GM21381 (cell line): Measurements from ENCODE around the gene BMPR1A.
"Not testable (repeated sequence)": the region's sequence is repeated elsewhere in the genome, so short reads cannot be mapped to it uniquely, and the experiment has no call there.

ENCODE experiments used
- ATAC-seq: cut with Tn5 transposase; IDR thresholded peaks from one replicate; pipeline ENCODE4 v1.9.1; 2021; ENCODE audit warnings: mild to moderate bottlenecking, moderate library complexity; ENCODE audit not compliant: unreplicated experiment

Gene BMPR1A

DNA sequence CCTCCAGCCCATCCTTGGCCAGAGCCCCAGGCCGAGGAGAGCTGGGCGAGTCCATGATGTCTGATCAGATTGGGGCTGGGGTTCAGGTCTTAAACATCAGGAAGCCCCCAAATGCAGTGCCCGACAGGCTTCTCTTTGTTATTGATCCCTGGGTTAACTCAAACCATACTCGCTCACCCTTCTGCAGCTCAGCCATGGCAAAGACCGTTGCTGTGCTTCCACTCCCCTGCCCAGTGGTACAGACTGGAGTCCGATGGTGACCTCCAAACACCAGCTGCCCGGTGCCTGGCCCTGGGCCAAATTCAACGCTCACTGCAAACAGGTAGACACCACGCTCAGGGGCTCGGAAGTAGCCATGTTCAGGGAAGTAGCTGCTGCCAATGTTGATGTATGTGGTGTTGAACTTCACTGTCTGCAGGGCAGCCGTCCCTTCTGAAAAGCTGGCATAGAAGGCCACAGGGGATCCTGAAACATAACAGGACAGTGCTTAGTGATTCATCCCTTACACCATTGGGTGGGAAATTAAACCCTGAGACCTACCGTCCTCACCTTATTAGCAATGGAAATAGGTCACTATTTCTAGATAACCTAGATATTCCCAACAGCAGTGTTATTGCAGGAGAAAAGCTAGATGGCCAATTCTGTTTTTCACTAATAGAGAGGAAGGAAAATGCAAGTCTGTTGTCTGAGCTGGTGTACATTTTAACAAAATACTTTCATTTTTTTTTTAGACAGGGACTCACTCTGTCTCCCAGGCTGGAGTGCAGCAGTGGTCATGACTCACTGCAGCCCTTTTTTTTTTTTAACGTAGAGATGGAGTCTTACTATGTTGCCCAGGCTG, 180.5 kb downstream of the BMPR1A start:
- no peak for ATAC-seq

DNA sequence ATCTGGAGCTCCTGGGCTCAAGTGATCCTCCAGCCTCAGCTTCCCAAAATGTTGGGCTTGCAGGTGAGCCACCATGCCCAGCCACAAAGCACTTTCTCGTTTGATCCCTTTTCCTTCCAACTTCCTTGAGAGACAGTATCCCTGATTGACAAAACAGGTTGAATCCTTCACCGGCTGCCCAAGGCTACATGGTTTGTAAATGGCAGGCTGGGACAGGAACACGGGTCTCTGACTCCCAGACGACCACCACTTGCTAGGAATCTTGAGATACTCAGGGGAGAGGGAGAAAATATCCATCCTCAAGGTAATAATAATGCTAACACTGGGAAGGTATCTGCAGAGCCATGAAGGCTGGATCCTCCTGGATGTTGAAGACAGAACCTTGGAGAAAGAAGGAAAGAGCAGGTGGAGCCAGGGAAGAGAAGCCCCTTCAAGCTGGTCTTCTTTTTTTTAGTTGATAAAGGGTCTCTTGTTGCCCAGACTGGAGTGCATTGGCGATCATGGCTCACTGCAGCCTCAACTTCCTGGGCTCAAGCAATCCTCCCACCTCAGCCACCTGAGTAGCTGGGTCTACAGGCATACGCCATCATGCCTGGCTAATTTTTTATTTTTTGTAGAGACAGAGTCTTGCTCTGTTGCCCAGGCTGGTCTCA, 181.2 kb downstream of the BMPR1A start:
- ATAC-seq, result no peak

DNA sequence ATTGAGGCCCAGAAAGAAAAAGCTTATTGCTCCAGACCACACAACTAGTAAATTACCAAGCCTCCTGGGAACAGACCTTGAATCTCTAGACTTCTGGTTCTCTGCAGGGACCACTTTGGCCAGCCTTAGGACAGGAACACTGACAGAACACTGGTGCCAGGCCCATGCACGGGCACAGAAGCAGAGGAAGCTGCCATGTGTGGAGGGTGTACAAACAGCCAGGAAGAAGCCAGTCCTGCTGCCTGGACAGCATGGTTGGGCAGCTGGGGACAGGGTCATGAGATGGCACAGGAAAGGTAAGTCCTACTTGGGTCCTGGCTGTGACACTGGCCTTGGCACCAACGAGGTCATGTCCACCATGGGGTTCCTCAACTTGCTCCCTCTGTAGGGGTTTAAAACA, 181.8 kb downstream of the BMPR1A start:
- ATAC-seq, result no peak

DNA sequence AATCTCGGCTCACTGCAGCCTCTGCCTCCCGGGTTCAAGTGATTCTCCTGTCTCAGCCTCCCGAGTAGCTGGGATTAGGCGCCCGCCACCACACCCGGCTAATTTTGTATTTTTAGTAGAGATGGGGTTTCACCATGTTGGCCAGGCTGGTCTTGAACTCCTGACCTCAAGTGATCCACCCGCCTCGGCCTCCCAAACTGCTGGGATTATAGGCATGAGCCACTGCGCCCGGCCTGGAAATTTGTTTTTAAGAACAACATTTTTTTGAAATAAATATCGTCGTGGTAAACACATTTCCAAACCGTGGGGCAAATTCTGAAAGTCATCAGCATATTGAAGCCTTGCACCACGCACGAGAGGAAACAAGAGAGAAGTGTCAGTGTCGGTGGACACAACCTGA, 183.7 kb downstream of the BMPR1A start:
- not testable (repeated sequence) for ATAC-seq

DNA sequence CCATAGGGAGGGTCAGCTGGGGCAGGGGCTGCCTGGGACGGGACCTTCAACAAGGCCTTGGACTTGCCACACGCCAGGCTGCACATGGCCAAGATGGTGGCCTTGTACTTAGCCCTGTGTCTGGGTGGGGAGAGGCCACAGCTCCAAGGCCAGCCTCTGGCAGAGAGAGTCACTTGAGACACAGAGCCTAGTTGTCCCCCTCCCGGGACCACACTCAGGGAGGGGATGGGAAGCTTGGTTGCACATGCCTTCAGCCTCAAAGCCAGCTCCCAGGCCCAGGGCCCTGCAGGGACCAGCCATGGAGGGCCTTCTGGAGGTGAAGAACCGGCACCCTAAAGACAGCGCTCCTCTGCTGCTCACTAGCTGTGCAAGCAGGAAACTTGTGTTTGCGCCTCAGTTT, 184.3 kb downstream of the BMPR1A start:
- ATAC-seq, result no peak

DNA sequence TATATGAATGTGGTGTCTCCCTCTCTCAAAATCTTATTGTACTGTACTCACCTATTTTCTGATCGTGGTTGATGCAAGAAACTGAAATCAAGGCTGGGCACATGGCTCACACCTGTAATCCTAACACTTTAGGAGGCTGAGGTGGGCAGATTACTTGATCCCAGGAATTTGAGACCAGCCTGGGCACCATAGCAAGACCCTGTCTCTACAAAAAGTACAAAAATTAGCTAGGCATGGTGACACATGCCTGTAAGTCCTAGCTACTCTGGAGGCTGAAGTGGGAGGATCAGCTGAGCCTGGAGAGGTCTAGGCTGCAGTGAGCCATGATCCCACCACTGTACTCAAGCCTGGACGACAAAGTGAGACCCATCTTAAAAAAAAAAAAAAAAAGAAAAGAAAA, 185.0 kb downstream of the BMPR1A start:
- ATAC-seq, result no peak

DNA sequence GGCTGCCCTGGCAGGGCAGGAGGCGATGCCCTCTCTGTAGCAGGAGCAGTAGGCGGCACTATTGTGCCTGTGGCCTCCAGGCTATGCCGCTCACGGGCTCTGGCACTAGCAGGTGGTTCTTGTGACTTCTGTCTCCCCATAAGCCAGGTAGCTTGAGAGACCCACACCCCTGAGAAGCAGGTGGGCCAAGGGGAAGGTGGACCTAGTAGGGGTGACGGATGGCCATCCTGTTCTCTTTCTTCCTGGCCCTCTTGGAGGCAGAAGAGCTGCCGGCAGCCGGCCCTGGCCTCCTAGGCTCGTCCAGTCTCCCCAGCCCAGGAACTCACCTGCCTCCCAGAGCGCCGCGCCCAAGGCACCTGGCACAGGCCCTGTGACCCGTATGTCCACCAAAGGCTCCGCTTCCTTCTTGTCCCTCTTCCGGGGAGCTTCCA, 185.6 kb downstream of the BMPR1A start:
- ATAC-seq, result no peak

DNA sequence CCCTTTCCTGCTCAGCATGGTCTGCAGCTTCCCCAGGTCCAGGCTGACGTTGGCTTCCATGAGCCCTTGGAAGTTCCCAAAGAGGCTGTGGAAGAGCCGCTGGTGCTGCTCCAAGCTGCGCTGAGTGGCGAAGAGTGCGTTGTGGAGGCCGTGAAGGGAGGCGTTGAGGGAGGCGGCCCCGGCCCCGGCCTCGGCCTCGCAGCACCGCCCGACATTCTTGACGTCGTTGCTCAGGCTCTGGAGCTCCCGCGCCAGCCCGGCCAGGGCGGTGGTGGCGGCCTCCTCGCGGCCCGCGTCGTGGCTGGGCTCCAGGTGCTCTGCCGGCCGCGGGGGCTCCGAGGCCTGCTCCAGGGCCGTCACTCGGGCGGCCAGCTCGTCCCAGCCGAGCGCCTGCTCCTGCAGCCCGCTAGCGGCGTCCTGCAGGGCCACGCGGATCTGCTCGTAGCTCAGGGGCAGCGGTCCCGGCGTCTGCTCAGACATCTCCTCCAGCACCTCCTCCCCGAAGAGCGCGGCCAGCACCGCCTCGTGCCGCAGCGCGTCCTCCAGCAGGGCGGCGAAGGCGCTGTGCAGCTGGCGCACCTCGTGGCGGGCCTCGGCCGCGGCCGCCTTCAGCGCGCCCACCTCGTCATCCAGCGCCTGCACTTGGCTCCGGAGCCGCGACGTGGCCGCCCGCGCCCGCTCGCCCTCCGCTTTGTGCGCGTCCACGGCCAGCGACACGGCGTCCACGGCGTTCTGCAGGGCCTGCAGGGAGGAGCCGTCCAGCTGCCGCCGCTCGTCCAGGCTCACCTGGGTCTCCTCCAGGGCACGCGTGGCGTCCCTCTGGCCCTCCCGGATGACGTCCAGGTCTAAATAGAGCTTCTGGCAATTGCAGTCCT, 186.3 kb downstream of the BMPR1A start:
- no peak for ATAC-seq

DNA sequence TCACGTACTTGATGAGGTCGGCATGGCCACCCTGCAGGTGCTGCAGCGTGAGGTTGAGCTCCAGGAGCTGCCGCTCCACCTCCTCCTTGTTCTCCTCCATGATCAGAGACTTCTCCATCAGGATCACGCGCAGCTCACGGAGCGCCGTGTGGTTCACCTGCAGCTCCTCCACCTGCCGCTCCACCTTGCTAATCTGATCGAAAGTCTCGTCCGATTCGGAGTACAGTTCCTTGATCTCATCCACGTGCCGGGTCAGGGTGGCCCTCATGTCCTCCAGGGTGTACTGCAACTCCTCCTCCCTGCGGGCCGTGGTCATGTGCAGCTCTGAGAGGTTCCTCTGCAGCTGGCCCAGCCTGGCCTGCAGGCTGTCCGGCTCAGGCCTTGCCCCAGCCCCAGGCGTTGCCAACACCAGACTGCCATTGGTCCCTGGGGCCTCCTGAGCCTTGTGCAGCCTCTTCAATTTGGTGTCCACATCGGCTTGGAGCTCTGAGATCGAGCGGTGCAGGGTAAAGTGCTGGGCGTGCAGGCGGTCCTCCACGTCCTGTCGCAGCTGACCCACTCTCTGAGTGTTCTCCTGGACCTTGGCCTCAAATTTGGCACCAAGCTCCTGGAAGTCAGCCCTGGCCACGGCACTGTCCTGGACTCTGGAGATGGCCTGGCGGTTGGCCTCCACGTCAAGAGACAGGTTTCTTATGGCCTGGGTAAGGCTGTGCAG, 187.1 kb downstream of the BMPR1A start:
- ATAC-seq, result no peak

DNA sequence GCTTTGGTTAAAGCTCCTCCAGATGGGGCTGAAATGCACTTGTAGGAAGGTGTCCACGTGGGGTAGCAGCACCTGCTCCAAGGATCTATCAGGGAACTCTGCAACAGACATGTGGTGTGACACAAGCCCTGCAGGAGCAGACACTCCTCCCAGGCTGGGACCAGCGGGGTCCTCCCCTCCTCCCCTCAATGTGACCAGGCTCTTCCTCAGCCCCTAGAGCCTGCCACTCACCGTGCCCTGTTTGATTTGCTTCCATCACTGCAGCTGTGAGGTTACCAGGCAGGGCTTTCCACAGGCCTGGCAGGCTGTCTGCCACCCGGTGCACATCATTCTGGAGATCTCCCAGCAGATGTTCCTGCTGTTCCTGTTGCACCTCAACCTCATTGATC, 187.6 kb downstream of the BMPR1A start:
- no peak for ATAC-seq

DNA sequence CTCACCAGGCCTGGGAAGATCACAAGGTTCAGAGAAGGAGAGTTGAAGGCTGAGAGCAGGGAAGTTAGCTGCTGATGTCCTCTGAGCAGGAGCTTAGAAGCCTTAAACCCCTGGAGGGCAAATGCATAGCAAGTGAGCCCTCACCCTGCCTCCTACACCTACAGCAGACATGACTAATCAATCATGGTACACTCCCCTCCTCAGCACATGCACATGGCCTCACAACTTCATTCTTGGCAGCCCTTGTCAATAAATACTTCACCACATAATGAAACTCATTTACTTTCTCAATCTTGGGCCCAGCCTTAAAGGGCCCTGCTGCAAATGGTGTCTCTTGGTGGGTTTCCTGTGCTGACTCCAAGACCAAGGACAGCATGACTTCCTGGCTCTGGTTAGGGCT, 188.1 kb downstream of the BMPR1A start:
- ATAC-seq, result no peak

DNA sequence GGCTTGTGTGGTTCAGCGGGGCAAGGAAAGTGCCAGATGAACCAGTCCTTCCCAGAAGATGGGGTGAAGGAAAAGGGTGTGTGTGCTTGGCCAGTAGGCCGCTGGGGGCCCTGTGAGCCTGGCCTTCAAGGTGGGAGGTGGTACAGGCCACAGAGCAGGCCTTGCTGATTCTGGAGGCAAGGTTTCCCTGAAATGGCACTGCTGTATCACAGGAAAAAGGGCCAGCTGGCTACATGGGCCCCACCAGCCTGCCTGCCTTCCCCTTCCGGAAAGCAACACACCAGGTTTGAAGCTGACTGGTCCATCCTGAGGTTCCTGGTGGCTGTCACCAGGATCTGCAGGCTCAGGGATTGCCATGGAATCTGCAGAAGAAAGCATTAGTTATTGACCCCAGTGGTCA, 188.5 kb downstream of the BMPR1A start:
- ATAC-seq, result no peak

DNA sequence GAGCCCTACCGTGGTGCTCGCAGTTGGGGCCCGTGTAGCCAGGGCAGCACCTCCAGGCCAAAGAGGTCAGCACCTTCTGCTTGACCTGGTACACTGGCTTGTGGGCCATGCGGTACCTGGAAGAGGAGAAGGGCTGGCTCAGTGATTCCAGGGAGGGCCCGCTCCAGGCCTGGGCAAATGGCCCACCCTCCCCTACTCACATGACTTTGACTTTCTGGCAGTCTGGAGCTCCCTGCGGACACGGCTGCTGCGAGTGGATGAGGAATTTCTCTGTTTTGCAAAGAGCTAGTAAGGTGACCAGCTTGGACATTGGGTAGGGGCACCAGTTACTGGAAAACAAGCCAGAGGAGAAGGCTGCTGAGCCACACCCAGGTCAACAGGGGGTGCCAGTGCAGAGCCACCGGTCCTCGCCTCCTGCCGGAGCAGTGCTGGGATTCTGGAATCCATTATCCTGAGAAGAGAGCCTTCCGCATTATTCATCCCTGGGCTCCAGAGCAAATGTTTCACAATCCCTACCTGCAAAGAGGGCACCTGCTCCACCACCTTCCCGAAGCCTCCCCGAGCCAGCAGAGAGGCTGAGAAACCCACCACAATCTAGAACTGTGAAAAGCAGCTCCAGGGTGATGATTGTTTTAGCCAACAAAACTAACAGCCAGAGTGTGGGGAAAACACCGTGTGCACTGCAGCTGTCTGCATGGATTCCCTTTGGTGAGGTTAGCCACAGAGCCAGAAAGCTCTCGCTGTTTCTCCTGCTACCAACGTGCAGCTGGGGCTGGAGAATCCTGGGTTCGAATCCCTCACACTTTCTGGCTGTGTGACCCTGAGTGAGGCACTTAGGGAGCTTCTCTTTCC, 189.2 kb downstream of the BMPR1A start:
- ATAC-seq, result no peak

DNA sequence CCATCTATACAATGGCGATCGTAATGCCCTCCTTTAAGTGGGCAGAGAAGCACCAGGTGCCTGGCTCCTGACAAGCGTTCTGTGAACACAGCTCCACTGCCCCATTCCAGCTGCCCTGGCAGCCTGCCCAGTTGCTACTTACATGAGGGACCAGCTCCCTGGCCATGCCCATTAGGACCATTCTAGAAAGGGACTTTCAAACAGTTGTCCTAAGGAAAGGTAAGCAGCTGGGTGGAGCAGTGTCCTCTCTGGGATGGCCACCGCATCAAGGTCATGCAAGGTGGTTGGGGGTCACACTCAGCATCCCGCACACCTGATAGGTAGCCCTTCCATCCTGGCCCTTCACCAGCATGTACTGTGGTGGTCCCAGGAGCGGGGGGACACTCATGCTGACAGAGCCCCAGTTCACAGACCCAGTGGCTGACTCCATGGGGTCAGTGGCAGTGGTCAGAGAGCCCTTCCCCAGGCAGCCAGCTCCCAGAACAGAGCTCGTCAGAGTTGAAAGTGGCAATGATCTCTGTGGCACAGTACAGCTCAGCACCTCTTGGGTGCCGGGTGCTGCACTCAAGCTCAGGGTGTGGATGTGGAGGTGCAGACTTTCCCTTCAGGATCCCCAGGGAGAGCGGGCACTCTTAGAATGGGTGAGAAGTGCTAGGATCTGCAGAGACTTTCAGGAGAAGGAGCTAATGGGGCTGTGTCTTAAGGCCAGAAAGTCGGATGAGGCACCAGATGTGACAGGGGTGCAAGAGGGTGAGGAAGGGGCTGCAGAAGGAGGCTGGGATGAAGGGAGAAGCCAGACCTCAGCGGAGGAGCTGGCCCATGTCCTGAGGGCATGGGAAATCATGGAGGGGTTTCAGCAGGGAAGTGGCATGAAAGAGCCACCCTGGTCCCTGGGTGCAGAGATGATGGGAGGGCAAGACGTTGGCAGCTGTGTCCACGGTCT, 190.1 kb downstream of the BMPR1A start:
- no peak for ATAC-seq

DNA sequence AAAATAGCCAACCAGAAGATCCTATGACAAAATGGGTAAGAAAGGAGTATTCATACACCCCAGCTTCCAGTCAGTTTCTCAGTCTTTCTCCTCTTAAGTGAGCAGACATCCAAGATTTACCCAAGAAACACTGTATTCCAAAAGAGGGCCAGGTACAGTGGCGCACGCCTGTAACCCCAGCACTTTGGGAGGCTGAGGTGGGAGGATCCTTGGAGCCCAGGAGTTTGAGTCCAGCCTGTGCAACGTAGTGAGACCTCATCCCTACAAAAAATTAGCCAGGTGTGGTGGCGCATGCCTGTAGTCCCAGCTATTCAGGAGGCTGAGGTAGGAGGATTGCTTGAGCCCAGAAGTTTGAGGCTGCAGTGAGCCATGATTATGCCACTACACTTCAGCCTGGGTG, 191.4 kb downstream of the BMPR1A start:
- ATAC-seq, result not testable (repeated sequence)

DNA sequence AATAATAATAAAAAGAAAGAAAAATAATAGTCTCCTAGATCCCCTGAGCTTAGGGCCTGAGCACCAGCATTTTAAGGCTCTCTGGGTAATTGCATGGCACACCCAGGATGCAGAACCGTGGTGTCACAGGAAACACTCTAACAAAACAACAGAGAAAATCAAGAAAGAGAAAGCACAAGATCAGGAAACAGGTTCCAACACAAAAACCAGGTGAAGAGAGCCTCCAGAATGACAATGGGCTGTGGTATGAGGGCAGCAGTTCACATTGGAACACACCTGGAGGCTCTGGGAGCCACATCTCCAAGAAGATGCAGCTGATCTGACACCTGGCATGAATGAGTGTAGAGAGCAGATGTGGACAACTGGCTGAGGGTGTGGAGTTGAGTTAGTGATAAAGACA, 193.9 kb downstream of the BMPR1A start:
- no peak for ATAC-seq

DNA sequence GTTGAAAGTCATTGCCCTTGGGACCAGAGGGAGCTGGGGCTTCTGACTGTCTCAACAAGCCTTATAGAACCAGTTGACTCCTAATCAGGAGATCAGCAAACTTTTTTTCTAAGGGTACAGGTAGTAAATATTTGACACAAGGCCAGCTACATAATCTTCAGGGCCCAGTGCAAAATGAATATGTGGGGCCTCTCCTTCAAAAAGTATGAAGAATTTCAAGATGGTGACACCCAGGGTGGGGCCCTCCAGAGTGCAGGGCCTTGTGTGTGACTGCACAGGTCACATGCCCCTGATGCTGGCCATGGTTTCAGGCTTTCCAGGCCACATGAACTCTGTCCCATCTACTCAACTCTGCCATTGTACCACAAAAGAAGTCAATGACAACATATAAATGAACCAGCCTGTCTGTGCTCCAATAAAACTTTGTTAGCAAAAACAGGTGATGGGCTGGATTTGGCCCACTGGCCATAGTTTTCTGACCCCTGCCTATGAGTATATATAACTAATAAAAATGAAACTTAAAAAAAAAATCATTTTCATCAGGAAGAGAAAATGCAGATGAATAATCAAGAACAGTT, 194.9 kb downstream of the BMPR1A start:
- no peak for ATAC-seq

DNA sequence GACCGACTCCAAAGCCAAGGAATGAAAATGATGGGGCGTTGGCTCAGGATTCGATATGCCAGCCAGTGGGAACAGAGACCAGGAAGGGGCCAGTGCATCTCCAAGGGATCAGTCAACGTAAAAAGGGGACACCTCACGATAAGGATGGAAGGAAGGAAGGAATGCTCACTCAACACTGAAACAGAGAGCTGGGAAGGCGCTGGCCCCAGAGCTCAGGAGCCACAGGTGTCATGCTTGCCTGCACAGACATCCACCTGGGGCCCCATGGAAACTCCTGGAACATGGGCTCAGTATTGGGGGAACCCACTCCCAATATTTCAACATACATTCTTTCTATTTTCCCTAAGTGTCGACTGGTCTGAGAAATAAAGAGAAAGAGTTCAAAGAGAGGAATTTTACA, 195.7 kb downstream of the BMPR1A start:
- ATAC-seq, result no peak

DNA sequence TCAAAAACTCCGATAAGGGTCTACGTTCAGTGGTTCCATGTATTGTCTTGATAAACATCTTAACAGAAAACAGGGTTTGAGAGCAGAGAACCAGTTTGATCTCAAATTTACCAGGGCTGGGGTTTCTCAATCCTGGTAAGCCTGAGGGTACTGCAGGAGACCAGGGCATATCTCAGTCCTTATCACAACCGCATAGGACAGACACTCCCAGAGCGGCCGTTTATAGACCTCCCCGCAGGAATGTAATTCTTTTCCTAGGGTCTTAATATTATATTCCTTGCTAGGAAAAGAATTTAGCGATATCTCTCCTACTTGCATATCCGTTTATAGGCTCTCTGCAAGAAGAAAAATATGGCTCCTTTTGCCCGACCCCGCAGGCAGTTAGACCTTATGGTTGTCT, 196.3 kb downstream of the BMPR1A start:
- ATAC-seq, result not testable (repeated sequence)
